Nephron progenitor cell (in vitro differentiated cells): Measurements from ENCODE around the gene HSPA4.

Source experiments
- DNase-seq: peaks from one replicate; pipeline ENCODE4 v3.0.0; 2021
- H3K27ac Mint-ChIP-seq: 2 replicates; pipeline ENCODE4 v1.8.0; 2021; ENCODE audit warnings: mild to moderate bottlenecking, moderate library complexity, mixed read lengths
- H3K27me3 Mint-ChIP-seq: 2 replicates; pipeline ENCODE4 v1.8.0; 2021; ENCODE audit warnings: mild to moderate bottlenecking, low read depth, mixed read lengths; ENCODE audit not compliant: poor library complexity
- H3K36me3 Mint-ChIP-seq: 2 replicates; pipeline ENCODE4 v1.8.0; 2021; ENCODE audit warnings: low read depth, mixed read lengths
- H3K4me1 Mint-ChIP-seq: 2 replicates; pipeline ENCODE4 v1.8.0; 2021; ENCODE audit warnings: mixed read lengths
- H3K4me3 Mint-ChIP-seq: 2 replicates; pipeline ENCODE4 v1.8.0; 2021; ENCODE audit warnings: mild to moderate bottlenecking, moderate library complexity, mixed read lengths
- H3K9me3 Mint-ChIP-seq: 2 replicates; pipeline ENCODE4 v1.8.0; 2021; ENCODE audit warnings: mild to moderate bottlenecking, moderate library complexity, mixed read lengths
- TF ChIP-seq, protein P1 (sequence below): fragments of 200-600 bp; sonication (generic); IDR thresholded peaks from 2 replicates; pipeline ENCODE4 v1.5.0; 2021; ENCODE audit warnings: antibody characterized with exemption

HSPA4 gene

DNA sequence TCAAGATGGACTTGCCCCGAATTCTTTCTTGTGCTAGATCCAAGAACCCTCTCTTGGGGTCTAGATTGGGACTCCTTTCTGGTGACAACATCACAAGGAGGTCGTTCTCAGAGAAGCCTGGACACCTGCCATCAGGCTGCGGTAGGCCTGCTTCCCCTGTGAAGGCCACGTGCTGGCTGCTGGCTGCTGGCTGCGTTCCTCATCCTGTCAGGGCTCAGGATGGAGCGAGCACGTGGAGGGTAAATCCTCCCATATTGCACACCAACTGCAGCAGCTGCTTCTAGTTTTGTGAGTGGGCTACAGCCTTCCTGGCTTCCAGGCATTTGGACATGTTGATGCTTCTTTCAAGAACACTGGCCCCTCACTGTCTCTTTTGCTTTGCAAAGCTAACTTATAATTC, 95.6 kb downstream of the HSPA4 start:
- Mint-ChIP-seq H3K9me3 (peaks cover 19% of the 10 kb centered on the region), H3K27me3 (peaks cover 7% of the 10 kb centered on the region), H3K36me3 (no peaks in the 10 kb centered on the region), H3K27ac (no peak overlapping the region), H3K4me3 (no peak overlapping the region), H3K4me1 (peaks cover 24% of the 10 kb centered on the region)
- TF ChIP-seq, protein P1, sequence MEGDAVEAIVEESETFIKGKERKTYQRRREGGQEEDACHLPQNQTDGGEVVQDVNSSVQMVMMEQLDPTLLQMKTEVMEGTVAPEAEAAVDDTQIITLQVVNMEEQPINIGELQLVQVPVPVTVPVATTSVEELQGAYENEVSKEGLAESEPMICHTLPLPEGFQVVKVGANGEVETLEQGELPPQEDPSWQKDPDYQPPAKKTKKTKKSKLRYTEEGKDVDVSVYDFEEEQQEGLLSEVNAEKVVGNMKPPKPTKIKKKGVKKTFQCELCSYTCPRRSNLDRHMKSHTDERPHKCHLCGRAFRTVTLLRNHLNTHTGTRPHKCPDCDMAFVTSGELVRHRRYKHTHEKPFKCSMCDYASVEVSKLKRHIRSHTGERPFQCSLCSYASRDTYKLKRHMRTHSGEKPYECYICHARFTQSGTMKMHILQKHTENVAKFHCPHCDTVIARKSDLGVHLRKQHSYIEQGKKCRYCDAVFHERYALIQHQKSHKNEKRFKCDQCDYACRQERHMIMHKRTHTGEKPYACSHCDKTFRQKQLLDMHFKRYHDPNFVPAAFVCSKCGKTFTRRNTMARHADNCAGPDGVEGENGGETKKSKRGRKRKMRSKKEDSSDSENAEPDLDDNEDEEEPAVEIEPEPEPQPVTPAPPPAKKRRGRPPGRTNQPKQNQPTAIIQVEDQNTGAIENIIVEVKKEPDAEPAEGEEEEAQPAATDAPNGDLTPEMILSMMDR: no peak
- no peak for DNase-seq

DNA sequence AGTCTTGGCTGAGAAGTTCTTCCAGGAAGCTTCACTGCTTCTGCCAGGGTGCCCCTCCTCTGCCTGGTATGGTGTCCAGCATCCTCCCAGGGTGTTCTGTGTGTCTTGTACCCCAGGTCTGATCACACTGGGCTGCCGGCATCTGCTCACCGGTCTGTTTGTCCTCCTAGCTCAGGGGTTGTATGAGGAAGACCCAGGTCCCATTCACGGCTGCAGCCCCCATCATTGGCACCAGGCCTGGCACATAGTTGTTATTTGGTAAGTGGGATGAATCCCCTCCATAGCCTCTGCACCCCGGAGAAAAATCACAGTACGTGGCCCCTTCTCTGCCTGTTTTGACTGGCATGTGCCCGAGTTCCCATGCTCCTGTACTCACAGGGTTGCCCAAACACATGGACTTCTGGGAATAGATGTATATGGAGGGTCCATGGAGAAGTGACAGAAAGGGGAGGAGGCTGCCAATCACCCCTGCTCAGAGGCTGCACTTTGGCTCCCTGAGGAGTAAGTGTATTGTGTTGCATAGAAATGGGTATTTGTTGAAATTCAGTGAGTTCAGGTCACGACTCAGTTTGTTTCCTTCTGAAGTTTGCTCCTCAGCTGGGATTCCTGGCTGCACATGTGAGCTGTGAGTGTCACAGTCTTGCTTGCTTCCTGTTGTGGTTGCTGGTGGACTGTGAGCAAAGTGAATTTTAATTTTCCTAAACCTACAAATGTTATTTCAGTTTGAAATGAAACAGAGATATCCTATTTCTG, 96.2 kb downstream of the HSPA4 start:
- no peak for DNase-seq
- TF ChIP-seq, protein P1: no peak
- peaks cover 7% of the 10 kb centered on the region for H3K27me3 Mint-ChIP-seq
- no peaks in the 10 kb centered on the region for H3K36me3 Mint-ChIP-seq
- peaks cover 18% of the 10 kb centered on the region for H3K9me3 Mint-ChIP-seq
- H3K4me1 Mint-ChIP-seq: peaks cover 24% of the 10 kb centered on the region
- H3K27ac Mint-ChIP-seq: no peak overlapping the region
- H3K4me3 Mint-ChIP-seq: no peak overlapping the region

DNA sequence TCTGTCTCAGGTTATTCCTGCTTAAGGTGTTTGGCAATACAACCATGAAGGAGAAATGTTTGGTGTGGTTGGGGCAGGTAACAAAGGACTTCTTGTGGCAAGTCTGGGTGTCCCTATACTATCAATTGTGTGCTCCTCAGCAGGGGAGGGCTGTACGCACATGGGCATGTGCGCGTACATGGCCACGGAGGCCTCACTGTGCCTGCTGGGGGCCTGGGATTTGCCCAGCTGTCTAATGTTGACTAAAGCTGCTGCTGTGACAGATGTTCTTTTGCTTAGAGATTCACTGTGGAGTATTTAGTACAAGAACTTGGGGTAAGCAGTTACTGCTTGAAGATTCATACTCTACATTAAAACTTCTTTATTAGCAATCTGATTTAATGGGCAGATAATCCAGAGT, 97.5 kb downstream of the HSPA4 start:
- Mint-ChIP-seq H3K4me3 (no peak overlapping the region), H3K36me3 (no peaks in the 10 kb centered on the region), H3K4me1 (peaks cover 24% of the 10 kb centered on the region), H3K9me3 (peaks cover 6% of the 10 kb centered on the region), H3K27me3 (peaks cover 14% of the 10 kb centered on the region), H3K27ac (no peak overlapping the region)
- no peak for DNase-seq
- TF ChIP-seq, protein P1: no peak

DNA sequence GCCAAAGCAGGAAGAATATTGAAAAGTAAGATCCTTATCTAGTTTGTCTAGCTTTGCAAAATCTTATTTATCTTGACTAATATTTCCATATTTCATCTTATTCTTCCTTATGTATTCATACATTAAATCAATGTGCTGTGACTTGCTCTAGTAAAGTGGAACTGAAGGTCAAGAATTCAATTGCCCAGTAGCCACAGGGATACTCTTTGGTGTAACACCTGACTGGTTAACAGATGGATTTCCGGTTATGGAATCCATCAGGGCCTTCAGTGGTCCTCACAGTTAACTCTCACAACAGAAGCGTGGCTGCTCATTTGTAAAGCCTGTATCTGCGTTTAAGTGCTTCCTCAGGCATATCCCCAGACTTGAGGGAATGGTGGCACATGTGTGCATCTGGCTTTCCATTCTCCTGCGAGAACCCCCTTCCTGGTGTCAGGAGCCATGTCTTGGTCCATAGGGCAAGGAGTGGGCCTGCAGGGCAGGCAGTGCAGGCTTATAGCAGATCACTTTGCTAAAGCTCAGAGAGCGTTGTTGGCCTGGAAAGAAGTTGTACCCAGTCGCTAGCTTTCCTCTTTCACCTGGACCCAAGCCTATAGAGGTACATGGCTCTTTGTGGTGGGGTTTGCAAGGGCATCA, 99.2 kb downstream of the HSPA4 start:
- no peaks in the 10 kb centered on the region for H3K36me3 Mint-ChIP-seq
- H3K4me1 Mint-ChIP-seq: peaks cover 24% of the 10 kb centered on the region
- H3K4me3 Mint-ChIP-seq: no peak overlapping the region
- no peaks in the 10 kb centered on the region for H3K9me3 Mint-ChIP-seq
- H3K27ac Mint-ChIP-seq: no peak overlapping the region
- TF ChIP-seq, protein P1: no peak
- H3K27me3 Mint-ChIP-seq: peaks cover 18% of the 10 kb centered on the region
- DNase-seq: no peak

DNA sequence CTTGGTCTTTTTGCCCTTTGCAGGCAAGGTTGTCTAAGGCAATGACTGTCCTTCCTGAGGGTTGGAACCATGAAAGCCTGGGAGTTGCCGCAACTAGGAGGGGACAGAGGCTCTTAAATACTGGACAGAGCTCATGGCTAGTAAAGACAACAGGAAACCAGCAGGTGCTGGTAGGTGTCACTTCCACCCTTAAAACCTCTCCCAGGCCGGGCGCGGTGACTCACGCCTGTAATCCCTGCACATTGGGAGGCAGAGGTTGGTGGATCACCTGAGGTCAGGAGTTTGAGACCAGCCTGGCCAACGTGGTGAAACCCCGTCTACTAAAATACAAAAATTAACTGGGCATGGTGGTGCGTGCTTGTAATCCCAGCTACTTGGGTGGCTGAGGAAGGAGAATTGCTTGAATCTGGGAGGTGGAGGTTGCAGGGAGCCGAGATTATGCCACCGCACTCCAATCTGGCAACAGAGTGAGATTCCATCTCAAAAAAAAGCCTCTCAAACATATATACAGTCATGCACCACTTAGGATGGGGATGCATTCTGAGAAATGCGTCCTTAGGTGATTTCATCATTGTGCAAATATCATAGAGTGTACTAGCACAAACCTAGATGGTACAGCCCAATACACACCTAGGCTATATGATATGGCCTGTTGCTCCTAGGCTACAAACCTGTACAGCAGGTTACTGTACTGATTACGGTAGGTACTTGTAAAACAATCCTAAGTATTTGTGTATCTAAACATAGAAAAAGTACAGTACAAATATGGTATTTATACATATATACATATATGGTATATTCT, 102.7 kb downstream of the HSPA4 start:
- TF ChIP-seq, protein P1: no peak
- Mint-ChIP-seq H3K4me3 (no peak overlapping the region), H3K36me3 (no peaks in the 10 kb centered on the region), H3K4me1 (peaks cover 10% of the 10 kb centered on the region), H3K27me3 (peaks cover 11% of the 10 kb centered on the region), H3K9me3 (no peaks in the 10 kb centered on the region), H3K27ac (no peak overlapping the region)
- no peak for DNase-seq
